Measurements from ENCODE around the gene LRTM1.

GRCh38 chr3:54875596-54876268 lies 52.1 kb downstream of the LRTM1 start:
- TF ChIP-seq GABPA (IDR thresholded peaks at IDR 0.05; ENCODE audit: low read depth): no peak
- TF ChIP-seq CTCF (IDR thresholded peaks at IDR 0.05; ENCODE audit: insufficient read depth, low read length): no peak
- TF ChIP-seq REST (IDR thresholded peaks at IDR 0.05; ENCODE audit: insufficient replicate concordance, low read depth): no peak
- TF ChIP-seq POLR2AphosphoS5 (IDR thresholded peaks at IDR 0.05; ENCODE audit: low read depth): no peak
